K562 (cell line): Measurements from ENCODE around the gene KAT6B. TPM values are rescaled to one million over a fixed set of nuclear protein-coding genes. Genes with fewer than 3 reads are reported as not detected.

Source experiments
- CHD4 ChIP-seq: fragments of 200-600 bp; sonication (generic); IDR thresholded peaks from 3 replicates; pipeline ENCODE4 v1.6.1; 2012; ENCODE audit warnings: low read depth, mild to moderate bottlenecking, mixed read lengths, low read length, inconsistent platforms; ENCODE audit not compliant: insufficient read depth, insufficient replicate concordance, poor library complexity, severe bottlenecking
- GTF2B ChIP-seq: IDR thresholded peaks from 2 replicates; pipeline ENCODE4 v1.6.1; 2011; ENCODE audit not compliant: insufficient read length; ENCODE audit errors: extremely low read depth
- HMBOX1 ChIP-seq: sonication (generic); IDR thresholded peaks from 2 replicates; pipeline ENCODE4 v1.6.1; 2016
- NEUROD1 ChIP-seq: fragments of 150-350 bp; IDR thresholded peaks from 2 replicates; pipeline ENCODE4 v1.6.1; 2014; ENCODE audit warnings: borderline replicate concordance, low read length, low read depth; ENCODE audit not compliant: partially characterized antibody
- NFIC ChIP-seq: fragments of 450-650 bp; IDR thresholded peaks from 2 replicates; pipeline ENCODE4 v1.6.1; 2017; ENCODE audit warnings: mild to moderate bottlenecking, inconsistent platforms
- NR2F6 ChIP-seq: fragments of 450-650 bp; formaldehyde crosslinking; IDR thresholded peaks from 2 replicates; pipeline ENCODE4 v1.4.0; 2020; ENCODE audit warnings: mild to moderate bottlenecking
- PHF21A ChIP-seq: fragments of 450-650 bp; IDR thresholded peaks from 2 replicates; pipeline ENCODE4 v1.6.1; 2017; ENCODE audit warnings: low read depth, borderline replicate concordance
- SMAD4 ChIP-seq: fragments of 250-450 bp; sonication (Bioruptor Pico); conservative IDR thresholded peaks from 2 replicates; pipeline ENCODE4 v1.8.0; 2021; ENCODE audit warnings: inconsistent platforms, mild to moderate bottlenecking, moderate library complexity
- SNAPC5 ChIP-seq: fragments of 250-450 bp; sonication (Bioruptor Pico); IDR thresholded peaks from 2 replicates; pipeline ENCODE4 v1.8.0; 2021; ENCODE audit warnings: moderate library complexity, mild to moderate bottlenecking, inconsistent platforms
- TAF15 ChIP-seq: fragments of 200-400 bp; formaldehyde crosslinking; IDR thresholded peaks from 2 replicates; pipeline ENCODE4 v1.6.1; 2017; ENCODE audit warnings: mild to moderate bottlenecking, low read depth, low read length, moderate library complexity
- TEAD1 ChIP-seq, 2 experiments: fragments of 450-650 bp in 1 of 2; sonication (generic) in 1 of 2; formaldehyde crosslinking; IDR thresholded peaks; 2 replicates each; pipeline versions ENCODE4 v1.4.0 to v1.8.0; 2020 to 2022; ENCODE audit warnings: mild to moderate bottlenecking in 2 of 2, missing genetic modification reagents in 1 of 2
- TRIM24 ChIP-seq, 2 experiments: fragments of 450-650 bp; IDR thresholded peaks; 2 replicates each; pipeline ENCODE4 v1.6.1; 2016
- TRIM28 ChIP-seq: fragments of 450-650 bp; IDR thresholded peaks from 2 replicates; pipeline ENCODE4 v1.6.1; 2017
- ZFX ChIP-seq: sonication (generic); formaldehyde crosslinking; IDR thresholded peaks from 2 replicates; pipeline ENCODE4 v1.8.0; 2022; ENCODE audit warnings: mild to moderate bottlenecking, missing genetic modification reagents, moderate library complexity
- ZKSCAN8 ChIP-seq: fragments of 200-800 bp; sonication (Bioruptor generic); IDR thresholded peaks from 2 replicates; pipeline ENCODE4 v1.6.1; 2016; ENCODE audit warnings: missing genetic modification characterization, missing compliant biosample characterization
- ZNF277 ChIP-seq: fragments of 250-450 bp; sonication (Bioruptor Pico); IDR thresholded peaks from 2 replicates; pipeline ENCODE4 v1.8.0; 2022; ENCODE audit warnings: inconsistent platforms, mild to moderate bottlenecking, moderate library complexity, borderline replicate concordance
- ZNF318 ChIP-seq, 2 experiments: fragments of 450-650 bp; IDR thresholded peaks; 2 replicates each; pipeline ENCODE4 v1.6.1; 2016; ENCODE audit warnings: mild to moderate bottlenecking in 2 of 2, borderline replicate concordance in 1 of 2, low read depth in 1 of 2, moderate library complexity in 1 of 2
- polyA plus RNA-seq, 8 experiments: library from polyadenylated mRNA; depleted of rRNA in 4 of 8; stranded (reverse) in 5 of 8; unstranded in 3 of 8; fragments of >200 nt; fragmentation: Nextera tagmentation in 2 of 8; fragmentation: Illumina TruSeq in 1 of 8; extraction: Ambion mirVana in 2 of 8; extraction: Trizol in 1 of 8; gene quantifications; 2 replicates each; pipeline versions ENCODE4 v1.2.1 to v1.2.3, GENCODE V29; 2011 to 2014; ENCODE audit warnings: inconsistent platforms in 1 of 8, missing spikeins in 1 of 8
- total RNA-seq, 7 experiments: library from RNA; depleted of rRNA in 6 of 7; stranded (reverse); fragments of >200 nt in 6 of 7; fragmentation: Illumina TruSeq in 2 of 7; extraction: Trizol in 2 of 7; gene quantifications; 2 replicates each; pipeline versions ENCODE4 v1.2.1 to v1.2.3, GENCODE V29; 2011 to 2021; ENCODE audit warnings: low replicate concordance in 1 of 7

Gene KAT6B
- total and polyA plus RNA-seq, 9 of the 15 experiments (the other 6 are each of a cell fraction or from before 2014, with no cell fraction given): 1.4 to 9.2 (median 6.8) TPM

GRCh38 chr10:74921744-74922143 lies 95.3 kb downstream of the KAT6B start (continued):
- TF ChIP-seq ZNF318 (IDR thresholded peaks at IDR 0.05; ENCODE audit: borderline replicate concordance in 1 of 2, low read depth in 1 of 2) (0 out of 4 replicates have a peak, but pooled peaks of 1 of the 2 experiments have one; percentile 21), HMBOX1 (peak; percentile 48; the same call in 1 of the 2 replicates), TAF15 (no peak), SMAD4 (CRISPR knock-in tag) (peak; percentile 36), TRIM24 (IDR thresholded peaks at IDR 0.05) (peak; percentile 43 to 67; a peak in 3 of 4 replicates), GTF2B (no peak), NR2F6 (no peak), TEAD1 (CRISPR knock-in tag; IDR thresholded peaks at IDR 0.05) (0 out of 4 replicates have a peak, but pooled peaks of 1 of the 2 experiments have one; percentile 9), ZKSCAN8 (CRISPR knock-in tag) (no peak), NFIC (peak; percentile 66), PHF21A (no peak), ZNF277 (no peak), ZFX (CRISPR knock-in tag) (0 out of 2 replicates have a peak, but pooled peaks have one; percentile 16), NEUROD1 (peak; percentile 27), CHD4 (no peak), TRIM28 (no peak), SNAPC5 (CRISPR knock-in tag) (no peak)
